AG04450 (cell line): Measurements from ENCODE around the gene PPM1B. TPM values are rescaled to one million over a fixed set of nuclear protein-coding genes. Genes with fewer than 3 reads are reported as not detected.

Experiments
- CTCF ChIA-PET: fragments of 300-600, 350-600 bp; formaldehyde crosslinking; extraction: SDS; loops from one replicate; lab custom pipeline; 2022; ENCODE audit warnings: antibody characterized with exemption, inconsistent platforms; lab: Charles Lee
- POLR2A ChIA-PET: fragments of 350-600 bp; formaldehyde crosslinking; extraction: SDS; loops from one replicate; lab custom pipeline; 2021; ENCODE audit warnings: antibody characterized with exemption, inconsistent platforms; lab: Yijun Ruan, JAX
- DNase-seq: peaks from one replicate; pipeline ENCODE4 v3.0.0-alpha.2; 2011; ENCODE audit warnings: low read depth, low spot score
- H3K27ac ChIP-seq: one replicate; pipeline ENCODE4 v1.5.1; 2012; ENCODE audit warnings: low read depth, low read length, control low read depth
- H3K27me3 ChIP-seq: one replicate; pipeline ENCODE4 v1.6.0; 2012; ENCODE audit warnings: low read length; ENCODE audit not compliant: control insufficient read depth, insufficient read depth
- H3K4me3 ChIP-seq: 2 replicates; pipeline ENCODE4 v1.5.1; 2011; ENCODE audit warnings: mild to moderate bottlenecking, low read depth, low read length, control low read depth
- H3K9me3 ChIP-seq: 2 replicates; pipeline ENCODE4 v1.5.1; 2012; ENCODE audit warnings: low read length; ENCODE audit not compliant: control insufficient read depth, insufficient read depth
- CTCF ChIP-seq: IDR thresholded peaks from 2 replicates; pipeline ENCODE4 v1.5.1; 2011; ENCODE audit warnings: low read depth, low read length, control low read depth, inconsistent platforms
- polyA plus RNA-seq: library from polyadenylated mRNA; depleted of rRNA; stranded (reverse); fragments of >200 nt; gene quantifications from 2 replicates; pipeline ENCODE4 v1.2.3, GENCODE V29; 2011

Gene PPM1B
- polyA plus RNA-seq, 1 experiment, result 29.1 TPM

- no peak for TF ChIP-seq CTCF
- H3K27ac ChIP-seq, result no peak overlapping the region
- peaks cover 6% of the 10 kb centered on the region; the same call in 1 of the 2 replicates for H3K9me3 ChIP-seq
- no peak overlapping the region for H3K4me3 ChIP-seq
- H3K27me3 ChIP-seq, result no peaks in the 10 kb centered on the region
- ChIA-PET POLR2A (no interaction called here), CTCF (interaction anchor here (0.7 to 0.8 kb wide), 2 partner anchors 25 to 125 kb away, joined by 3 to 4 read pairs; no protein-coding TSS in a partner anchor)
- no peak for DNase-seq
These were observed 98.7 kb downstream of the PPM1B start for GRCh38 chr2:44267269-44267795.

- no peak overlapping the region for H3K4me3 ChIP-seq
- CTCF ChIA-PET, result interaction anchor here (0.6 to 0.8 kb wide), 4 partner anchors 24 to 1781 kb away, joined by 3 to 4 read pairs (median 4); no protein-coding TSS in a partner anchor
- POLR2A ChIA-PET, result no interaction called here
These were observed 99.3 kb downstream of the PPM1B start for GRCh38 chr2:44267796-44268648.

GRCh38 chr2:44269831-44270230, 101.2 kb downstream of the PPM1B start:
- H3K4me3 ChIP-seq, result no peak overlapping the region
- POLR2A ChIA-PET, result no interaction called here
- DNase-seq, result no peak
- no peak overlapping the region for H3K27ac ChIP-seq
- TF ChIP-seq CTCF, result no peak
- H3K9me3 ChIP-seq, result peaks cover 6% of the 10 kb centered on the region; the same call in 1 of the 2 replicates
- H3K27me3 ChIP-seq, result no peaks in the 10 kb centered on the region
- CTCF ChIA-PET, result no interaction called here

More at GRCh38 chr2:44267796-44268648, 99.3 kb downstream of the PPM1B start:
- DNase-seq, result no peak
- TF ChIP-seq CTCF, result no peak
- H3K27ac ChIP-seq, result no peak overlapping the region
- no peaks in the 10 kb centered on the region for H3K27me3 ChIP-seq
- peaks cover 6% of the 10 kb centered on the region; the same call in 1 of the 2 replicates for H3K9me3 ChIP-seq

- peaks cover 6% of the 10 kb centered on the region; the same call in 1 of the 2 replicates for H3K9me3 ChIP-seq
- TF ChIP-seq CTCF, result no peak
- DNase-seq, result no peak
- POLR2A ChIA-PET, result no interaction called here
- no peak overlapping the region for H3K27ac ChIP-seq
- H3K27me3 ChIP-seq, result no peaks in the 10 kb centered on the region
- CTCF ChIA-PET, result no interaction called here
- no peak overlapping the region for H3K4me3 ChIP-seq
These were observed 102.6 kb downstream of the PPM1B start for GRCh38 chr2:44271296-44271695.

- no peak for TF ChIP-seq CTCF
- POLR2A ChIA-PET, result no interaction called here
- H3K4me3 ChIP-seq, result no peak overlapping the region
- H3K9me3 ChIP-seq, result peaks cover 6% of the 10 kb centered on the region; the same call in 1 of the 2 replicates
- no peak for DNase-seq
- H3K27ac ChIP-seq, result no peak overlapping the region
- CTCF ChIA-PET, result interaction anchor here (0.5 to 1.5 kb wide), 3 partner anchors 28 to 105 kb away, joined by 4 to 5 read pairs (median 4); no protein-coding TSS in a partner anchor
- H3K27me3 ChIP-seq, result no peaks in the 10 kb centered on the region
These were observed 104.4 kb downstream of the PPM1B start for GRCh38 chr2:44273076-44273475.
